HepG2 (cell line): ENCODE measurements around the gene ZNF442. TPM values are rescaled to one million over a fixed set of nuclear protein-coding genes. Genes with fewer than 3 reads are reported as not detected.

Source experiments
- ATF7-NPFF ChIP-seq: sonication (generic); formaldehyde crosslinking; IDR thresholded peaks from 2 replicates; pipeline ENCODE4 v1.8.1; 2023; ENCODE audit warnings: mild to moderate bottlenecking, low read depth, missing genetic modification reagents, moderate library complexity
- BRCA1 ChIP-seq: sonication (generic); formaldehyde crosslinking; IDR thresholded peaks from 2 replicates; pipeline ENCODE4 v1.4.0; 2020; ENCODE audit warnings: missing genetic modification reagents
- CENPBD1 ChIP-seq: sonication (generic); formaldehyde crosslinking; IDR thresholded peaks from 2 replicates; pipeline ENCODE4 v1.8.0; 2022; ENCODE audit warnings: missing genetic modification reagents, low read depth, mild to moderate bottlenecking, borderline replicate concordance
- CERS6 ChIP-seq: sonication (generic); formaldehyde crosslinking; IDR thresholded peaks from 2 replicates; pipeline ENCODE4 v1.5.0; 2020; ENCODE audit warnings: missing genetic modification reagents
- FOXP1 ChIP-seq, 2 experiments: fragments of 450-650 bp in 1 of 2; IDR thresholded peaks; 2 replicates each; pipeline ENCODE4 v1.6.1; 2017 to 2018; ENCODE audit warnings: antibody characterized with exemption in 1 of 2
- FOXP4 ChIP-seq: sonication (generic); formaldehyde crosslinking; IDR thresholded peaks from 2 replicates; pipeline ENCODE4 v1.4.0; 2020; ENCODE audit warnings: missing genetic modification reagents
- HDAC2 ChIP-seq: sonication (generic); formaldehyde crosslinking; IDR thresholded peaks from 2 replicates; pipeline ENCODE4 v1.4.0; 2020; ENCODE audit warnings: missing genetic modification reagents
- NFKBIZ ChIP-seq: IDR thresholded peaks from 2 replicates; pipeline ENCODE4 v1.6.1; 2018; ENCODE audit warnings: missing genetic modification reagents, missing compliant biosample characterization
- NKX3-1 ChIP-seq: sonication (generic); formaldehyde crosslinking; IDR thresholded peaks from 2 replicates; pipeline ENCODE4 v1.5.0; 2020; ENCODE audit warnings: missing genetic modification reagents
- NR2F1 ChIP-seq, 2 experiments: fragments of 450-650 bp in 1 of 2; formaldehyde crosslinking in 1 of 2; IDR thresholded peaks; 2 replicates each; pipeline versions ENCODE4 v1.5.0 to v1.6.1; 2016 to 2020; ENCODE audit warnings: mild to moderate bottlenecking in 1 of 2, missing compliant biosample characterization in 1 of 2, missing genetic modification reagents in 1 of 2, moderate library complexity in 1 of 2
- NR2F6 ChIP-seq, 2 experiments: IDR thresholded peaks; 2 replicates each; pipeline ENCODE4 v1.6.1; 2016; ENCODE audit warnings: antibody characterized with exemption in 1 of 2, mild to moderate bottlenecking in 1 of 2
- PBX2 ChIP-seq: IDR thresholded peaks from 2 replicates; pipeline ENCODE4 v1.6.1; 2016; ENCODE audit warnings: control low read depth
- RARA ChIP-seq: IDR thresholded peaks from 2 replicates; pipeline ENCODE4 v1.6.1; 2016; ENCODE audit warnings: missing genetic modification reagents, missing compliant biosample characterization
- REST ChIP-seq, 2 experiments: IDR thresholded peaks; 2 replicates each; pipeline ENCODE4 v1.6.1; 2011 to 2012; ENCODE audit warnings: low read length in 2 of 2, borderline replicate concordance in 1 of 2, low read depth in 1 of 2, mild to moderate bottlenecking in 1 of 2, moderate library complexity in 1 of 2
- SALL1 ChIP-seq: sonication (generic); formaldehyde crosslinking; IDR thresholded peaks from 2 replicates; pipeline ENCODE4 v1.8.0; 2022; ENCODE audit warnings: mild to moderate bottlenecking, missing genetic modification reagents
- SP1 ChIP-seq, 2 experiments: fragments of 450-650 bp in 1 of 2; sonication (generic) in 1 of 2; formaldehyde crosslinking in 1 of 2; IDR thresholded peaks; 2 replicates each; pipeline versions ENCODE4 v1.4.0 to v1.6.1; 2016 to 2020; ENCODE audit warnings: missing genetic modification reagents in 1 of 2
- SRSF9 ChIP-seq: fragments of 200-400 bp; formaldehyde crosslinking; IDR thresholded peaks from 2 replicates; pipeline ENCODE4 v1.6.1; 2018; ENCODE audit warnings: borderline replicate concordance, mild to moderate bottlenecking, low read depth, low read length; ENCODE audit not compliant: insufficient read depth, poor library complexity, severe bottlenecking
- ZKSCAN8 ChIP-seq: IDR thresholded peaks from 2 replicates; pipeline ENCODE4 v1.6.1; 2016; ENCODE audit warnings: borderline replicate concordance, missing genetic modification reagents, missing compliant biosample characterization
- ZNF619 ChIP-seq: sonication (generic); formaldehyde crosslinking; IDR thresholded peaks from 2 replicates; pipeline ENCODE4 v1.4.0; 2020; ENCODE audit warnings: mild to moderate bottlenecking, missing genetic modification reagents
- ZNF670 ChIP-seq: sonication (generic); formaldehyde crosslinking; IDR thresholded peaks from 2 replicates; pipeline ENCODE4 v1.8.0; 2022; ENCODE audit warnings: mild to moderate bottlenecking, missing genetic modification reagents, borderline replicate concordance
- polyA plus RNA-seq, 8 experiments: library from polyadenylated mRNA; depleted of rRNA in 3 of 8; stranded (reverse) in 7 of 8; unstranded in 1 of 8; fragments of >200 nt; fragmentation: Illumina TruSeq in 4 of 8; extraction: Trizol in 4 of 8; gene quantifications; 2 replicates each; pipeline versions ENCODE4 v1.2.1 to v1.2.3, GENCODE V29; 2011 to 2016; ENCODE audit warnings: low read depth in 4 of 8, missing spikeins in 1 of 8, mixed read lengths in 1 of 8; ENCODE audit not compliant: insufficient read depth in 1 of 8
- total RNA-seq, 5 experiments: library from RNA; depleted of rRNA; stranded (reverse); fragments of >200 nt; fragmentation: Illumina TruSeq; extraction: Trizol; gene quantifications; 2 replicates each; pipeline ENCODE4 v1.2.3, GENCODE V29; 2016; ENCODE audit warnings: low read depth in 1 of 5

Gene ZNF442
- total and polyA plus RNA-seq, 2 of the 13 experiments (the other 11 are each of a cell fraction or from before 2014, with no cell fraction given), result 1.0 to 6.0 TPM

- TF ChIP-seq CENPBD1, result no peak
- no peak for TF ChIP-seq BRCA1 (CRISPR knock-in tag)
- peak; percentile 86 for TF ChIP-seq FOXP4
- peak; percentile 59; the same call in 1 of the 2 replicates for TF ChIP-seq ZKSCAN8 (CRISPR knock-in tag)
- TF ChIP-seq SP1 (IDR thresholded peaks at IDR 0.05), result no peak
- TF ChIP-seq SP1 (CRISPR knock-in tag; IDR thresholded peaks at IDR 0.05), result peak; percentile 22; the same call in 1 of the 2 replicates
- TF ChIP-seq ATF7-NPFF, result no peak
- TF ChIP-seq CERS6, result no peak
- peak; percentile 96 for TF ChIP-seq NR2F6 (IDR thresholded peaks at IDR 0.05)
- TF ChIP-seq NR2F6 (CRISPR knock-in tag; IDR thresholded peaks at IDR 0.05), result peak; percentile 96
- TF ChIP-seq PBX2, result no peak
- TF ChIP-seq RARA (CRISPR knock-in tag), result peak; percentile 90
- TF ChIP-seq REST (IDR thresholded peaks at IDR 0.05; ENCODE audit: borderline replicate concordance in 1 of 2, low read depth in 1 of 2, low read length in 2 of 2), result no peak
- peak; percentile 92 for TF ChIP-seq HDAC2 (CRISPR knock-in tag)
- TF ChIP-seq NKX3-1, result no peak
- peak; percentile 90 for TF ChIP-seq SALL1 (CRISPR knock-in tag)
- peak; percentile 56; the same call in 1 of the 2 replicates for TF ChIP-seq NFKBIZ (CRISPR knock-in tag)
- 0 out of 2 replicates have a peak, but pooled peaks have one; percentile 63 for TF ChIP-seq ZNF619 (CRISPR knock-in tag)
- TF ChIP-seq SRSF9, result no peak
- TF ChIP-seq ZNF670, result no peak; the same call in 1 of the 2 replicates
- no peak for TF ChIP-seq FOXP1 (IDR thresholded peaks at IDR 0.05)
- TF ChIP-seq FOXP1 (CRISPR knock-in tag; IDR thresholded peaks at IDR 0.05), result peak; percentile 59; the same call in 1 of the 2 replicates
- TF ChIP-seq NR2F1 (CRISPR knock-in tag; IDR thresholded peaks at IDR 0.05), result peak; percentile 76 to 89
Measured at GRCh38 chr19:12331211-12331941, 34.1 kb downstream of the ZNF442 start (continued).
